Neural cell (in vitro differentiated cells): ENCODE measurements around the gene CYB5R3.

Source experiments
- CTCF ChIP-seq: fragments of 450-650 bp; IDR thresholded peaks from 2 replicates; pipeline ENCODE4 v1.5.1; 2014; ENCODE audit warnings: antibody characterized with exemption, mild to moderate bottlenecking, moderate library complexity; ENCODE audit not compliant: poor library complexity, severe bottlenecking
- EZH2 ChIP-seq: fragments of 200-600, 300-800 bp; shearing (Covaris generic), sonication (generic); IDR thresholded peaks from 2 replicates; pipeline ENCODE4 v1.6.1; 2014; ENCODE audit warnings: antibody characterized with exemption, low read length, borderline replicate concordance, mild to moderate bottlenecking; ENCODE audit not compliant: insufficient read depth, poor library complexity, severe bottlenecking
- POLR2AphosphoS5 ChIP-seq: IDR thresholded peaks from 2 replicates; pipeline ENCODE4 v1.6.1; 2012

DNA sequence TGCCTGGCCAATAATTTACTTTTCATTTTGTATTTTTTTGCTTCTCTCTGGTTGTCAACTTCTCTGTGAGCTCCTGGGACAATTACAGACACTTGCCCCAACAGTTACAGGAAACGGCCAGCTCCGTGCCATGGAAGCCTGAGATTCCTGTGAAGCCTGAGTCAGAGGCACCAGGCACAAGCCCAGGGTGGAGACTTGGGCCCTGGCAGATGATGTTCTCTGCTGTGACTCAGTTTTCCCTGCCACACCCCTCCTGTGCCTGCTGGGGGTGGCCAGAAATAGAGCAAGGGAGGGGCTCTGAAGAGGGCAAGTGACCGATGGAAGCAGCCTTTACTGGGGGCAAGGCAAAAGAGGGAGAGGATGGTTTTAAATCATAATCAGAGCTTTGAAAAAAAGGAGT, 13.7 kb downstream of the CYB5R3 start:
- TF ChIP-seq CTCF (no peak), POLR2AphosphoS5 (no peak), EZH2 (no peak)
